GM20431 (cell line): ENCODE results near the gene SIGLEC12.
"Not testable (repeated sequence)": the region's sequence is repeated elsewhere in the genome, so short reads cannot be mapped to it uniquely, and the experiment has no call there.

Experiments
- in situ Hi-C: fragments of 300-500 bp; cut with MseI, MboI; formaldehyde crosslinking; loops from one replicate; pipeline ENCODE4 v1.15.0; 2020; ENCODE audit warnings: low sequenced_read_pairs; ENCODE audit not compliant: unreplicated experiment

SIGLEC12 gene

GRCh38 chr19:51525651-51526050 lies 24.1 kb upstream of the SIGLEC12 start:
- in situ Hi-C loops = no loop called here

GRCh38 chr19:51524666-51525264 lies 23.2 kb upstream of the SIGLEC12 start:
- in situ Hi-C loops = no loop called here

- in situ Hi-C loops = no loop called here
These were observed 20.2 kb upstream of the SIGLEC12 start for GRCh38 chr19:51521781-51522180.

DNA sequence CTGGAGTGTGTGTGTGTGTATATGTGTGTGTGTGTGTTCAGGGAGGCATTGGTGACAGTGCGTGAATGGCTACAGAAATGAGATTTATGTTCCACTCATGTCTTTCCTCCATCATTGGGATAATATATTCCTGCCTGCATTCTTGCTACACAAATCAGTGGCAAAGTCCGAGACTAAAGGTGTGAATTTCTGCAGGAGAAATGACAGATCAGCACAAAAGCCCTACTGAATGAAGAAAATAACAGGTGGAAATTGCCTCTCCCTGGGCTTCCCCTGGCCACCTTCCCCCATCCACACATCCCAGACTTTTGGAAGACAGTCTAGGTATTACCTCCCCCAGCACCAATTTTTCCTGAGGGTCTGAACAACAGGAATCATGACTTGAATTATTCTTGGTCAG lies 19.8 kb upstream of the SIGLEC12 start:
- in situ Hi-C loops = no loop called here

- in situ Hi-C loops = no loop called here
These were observed 19.1 kb upstream of the SIGLEC12 start for GRCh38 chr19:51520728-51521127.

GRCh38 chr19:51514866-51515481 lies 13.4 kb upstream of the SIGLEC12 start:
- in situ Hi-C loops = no loop called here

GRCh38 chr19:51513968-51514367 lies 12.4 kb upstream of the SIGLEC12 start:
- in situ Hi-C loops = no loop called here

DNA sequence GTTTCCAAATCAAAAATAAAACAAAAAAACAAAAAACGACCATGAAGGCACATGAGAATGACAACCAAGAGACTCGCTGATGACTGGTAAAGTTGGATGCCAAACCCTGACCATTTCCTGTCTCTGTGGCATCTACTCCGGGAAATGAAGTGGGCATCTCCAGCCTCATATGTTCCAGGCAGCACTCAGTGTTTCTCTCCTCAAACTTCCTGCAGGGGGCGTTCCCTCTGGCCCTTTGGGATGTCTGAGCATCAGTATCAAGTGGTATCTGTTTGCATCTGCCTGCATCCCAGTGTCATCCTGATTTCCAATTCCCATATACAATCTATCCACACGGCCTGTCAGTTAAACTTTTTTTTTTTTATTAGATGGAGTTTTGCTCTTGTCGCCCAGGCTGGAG lies 9.8 kb upstream of the SIGLEC12 start:
- in situ Hi-C loops = no loop called here

DNA sequence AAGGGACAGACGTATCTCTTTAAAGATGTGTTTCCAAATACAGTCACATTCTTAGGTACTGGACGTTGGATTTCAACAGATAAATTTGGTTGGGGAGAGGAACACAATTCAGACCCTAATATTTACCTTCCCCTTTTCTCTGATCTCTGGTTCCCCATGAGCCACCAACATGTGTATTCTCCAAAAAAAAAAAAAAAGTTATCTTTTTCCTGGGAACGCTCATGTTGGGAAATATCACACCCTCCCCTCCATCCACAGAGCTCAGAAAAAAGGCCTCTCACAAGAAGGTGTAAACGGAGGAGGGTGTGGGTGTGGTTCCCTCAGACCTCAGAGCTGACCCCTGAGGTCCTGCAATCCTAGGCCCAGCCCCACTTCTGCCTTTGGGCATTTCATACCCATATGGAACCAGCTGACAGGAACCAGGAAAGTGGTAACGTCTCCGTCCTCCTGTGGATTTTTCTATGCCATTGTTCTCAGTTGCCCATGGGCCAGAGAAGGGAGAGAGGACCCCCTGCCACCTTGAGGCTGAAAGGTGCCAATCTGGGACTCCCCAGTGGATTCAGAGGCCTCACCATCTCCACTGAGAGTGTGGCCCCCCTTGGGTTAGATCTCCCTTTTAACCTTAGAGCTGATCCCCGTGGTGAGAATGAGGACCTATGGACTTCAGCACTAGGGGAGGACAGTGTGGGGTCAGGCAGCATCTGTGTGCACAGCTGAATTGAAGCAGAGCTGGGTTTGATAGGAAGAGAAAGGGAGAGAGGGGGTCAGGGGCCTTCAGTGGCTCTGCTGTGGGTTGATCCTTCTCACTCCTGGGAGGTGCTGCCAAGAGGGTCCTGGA lies 8.4 kb upstream of the SIGLEC12 start:
- in situ Hi-C loops = no loop called here

DNA sequence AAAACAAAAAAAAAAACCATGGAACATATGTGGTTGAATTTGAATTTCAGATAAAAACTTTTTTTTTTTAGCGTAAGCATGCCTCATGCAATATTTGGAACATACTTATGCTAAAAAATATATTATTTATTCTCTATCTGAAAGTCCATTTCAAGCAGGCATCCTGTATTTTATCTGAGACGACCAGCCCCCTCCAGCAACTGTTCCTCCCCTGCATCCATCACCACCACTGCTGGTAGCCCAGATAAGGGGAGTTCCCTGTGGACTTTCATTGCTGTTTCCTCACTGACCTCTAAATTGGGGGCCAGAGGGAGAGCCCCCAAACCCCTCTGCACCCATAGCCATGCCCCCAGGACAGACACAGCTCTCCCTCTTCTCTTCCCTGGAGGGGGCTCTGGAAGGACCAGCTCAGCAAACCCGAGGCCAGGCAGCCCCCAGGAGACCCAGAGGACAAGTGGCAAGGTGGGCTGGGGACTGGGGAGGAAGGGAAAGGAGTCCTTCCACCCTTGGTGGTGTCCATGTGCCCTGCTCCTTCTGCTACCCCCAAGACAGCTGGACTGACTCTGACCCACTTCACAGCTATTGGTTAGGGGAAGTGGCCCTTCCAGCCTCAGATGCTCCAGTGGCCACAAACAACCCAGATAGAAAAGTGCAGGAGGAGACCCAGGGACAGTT lies 6.6 kb upstream of the SIGLEC12 start:
- in situ Hi-C loops = no loop called here

DNA sequence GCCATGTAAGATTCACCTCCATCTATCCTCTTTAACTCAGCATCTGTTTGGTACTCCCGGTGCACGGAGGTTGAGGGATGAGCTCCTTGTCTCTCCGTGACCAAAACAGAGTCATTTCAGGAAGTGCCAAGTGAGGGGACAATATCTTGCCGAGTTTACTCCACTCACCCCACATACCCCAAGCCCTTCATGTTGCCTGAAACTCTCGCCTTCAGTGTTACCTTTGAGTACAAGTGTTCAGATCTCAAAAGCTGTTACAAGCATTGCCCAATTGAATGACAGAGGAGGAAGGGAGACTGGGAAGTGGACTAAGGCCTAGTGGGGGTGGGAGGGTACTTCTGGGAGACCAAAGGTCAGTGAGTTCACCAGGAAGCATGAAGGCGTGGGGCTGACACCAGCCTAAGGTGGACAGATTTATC lies 6.0 kb upstream of the SIGLEC12 start:
- in situ Hi-C loops = no loop called here

DNA sequence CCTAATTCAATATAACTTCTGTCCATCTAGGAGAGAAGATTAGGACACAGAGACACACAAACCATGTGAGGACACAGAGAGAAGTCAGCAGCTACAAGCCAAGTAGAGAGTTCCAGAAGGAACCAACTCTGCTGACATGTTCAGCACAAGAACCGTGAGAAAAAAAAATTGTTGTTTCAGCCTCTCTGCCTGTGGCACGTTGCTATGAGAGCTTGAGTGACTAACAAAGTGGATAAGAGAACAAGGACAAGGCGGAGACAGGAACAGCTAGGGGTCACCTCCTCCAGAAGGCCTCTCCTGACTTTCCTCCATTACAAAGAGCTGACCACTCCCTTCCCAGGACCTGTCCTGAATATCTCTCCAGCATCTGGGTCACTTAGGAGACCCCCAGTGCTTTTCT lies 5.6 kb upstream of the SIGLEC12 start:
- in situ Hi-C loops = no loop called here

DNA sequence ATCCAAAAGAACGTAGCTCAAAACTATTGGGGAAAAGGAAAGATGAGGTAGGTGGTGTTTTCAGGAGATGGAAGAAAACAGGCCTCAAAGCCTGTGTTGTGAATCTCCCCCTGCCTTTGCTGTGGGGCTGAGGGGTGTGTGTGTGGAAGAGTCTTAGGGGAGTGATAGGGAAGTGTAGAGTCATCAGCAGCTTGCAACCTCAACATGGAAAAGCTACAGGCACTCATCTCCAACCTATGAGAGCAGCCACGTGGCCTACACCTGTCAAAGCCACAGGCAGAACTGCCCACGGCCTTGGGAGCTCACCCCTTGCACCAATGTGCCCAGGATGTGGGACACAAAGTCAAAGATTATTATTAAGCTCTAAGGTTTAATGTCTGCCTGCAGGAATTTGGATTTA lies 4.3 kb upstream of the SIGLEC12 start:
- in situ Hi-C loops = no loop called here

- in situ Hi-C loops = no loop called here
These were observed 2.3 kb upstream of the SIGLEC12 start for GRCh38 chr19:51503896-51504295.

DNA sequence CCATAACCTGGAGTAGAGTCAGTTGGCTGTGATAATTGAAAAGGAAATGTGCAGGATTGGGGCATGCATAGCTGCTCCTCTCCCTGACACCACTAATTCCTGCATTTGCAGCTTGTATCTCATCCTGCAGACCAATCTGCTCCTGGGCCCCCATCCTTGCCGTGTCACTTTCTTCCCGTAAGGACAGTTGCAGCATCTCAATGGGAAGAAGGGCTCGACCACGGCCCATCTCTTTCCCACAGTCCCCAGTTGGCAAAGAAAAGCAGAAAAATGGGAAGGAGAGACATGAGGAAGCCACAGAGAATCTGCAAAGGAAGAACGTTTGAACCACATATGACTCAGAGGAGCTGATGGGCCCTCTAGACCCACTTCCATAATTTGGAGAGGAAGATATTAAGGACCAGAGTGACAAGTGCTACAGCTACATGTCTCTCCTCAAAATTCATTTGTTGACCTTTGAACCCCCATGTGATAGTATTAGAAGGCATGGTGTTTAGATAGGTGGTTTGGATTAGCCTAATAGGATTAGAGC lies 1.8 kb upstream of the SIGLEC12 start:
- in situ Hi-C loops = no loop called here

DNA sequence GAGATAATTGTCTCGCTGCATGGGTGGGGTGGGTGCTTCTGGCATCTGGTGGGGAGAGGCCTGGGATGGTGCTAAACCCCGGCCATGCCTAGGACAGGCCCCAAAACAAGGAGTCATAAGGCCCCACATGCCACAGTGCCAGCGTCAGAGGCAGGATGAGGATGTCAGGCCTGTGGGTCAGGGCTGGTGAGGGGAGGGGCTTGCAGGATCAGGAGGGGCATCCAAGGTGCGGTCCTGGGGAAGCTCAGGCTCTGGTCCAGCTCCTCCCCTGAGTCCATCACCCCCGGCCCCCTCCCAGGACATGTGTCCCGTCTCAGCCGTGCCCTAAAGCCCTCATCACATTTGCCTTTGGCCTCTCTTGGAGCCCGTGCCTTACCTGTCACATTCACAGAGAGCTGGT lies 669 bp downstream of the SIGLEC12 start:
- in situ Hi-C loops = not testable (repeated sequence)

GRCh38 chr19:51497666-51498065 lies 3.9 kb downstream of the SIGLEC12 start:
- in situ Hi-C loops = no loop called here

DNA sequence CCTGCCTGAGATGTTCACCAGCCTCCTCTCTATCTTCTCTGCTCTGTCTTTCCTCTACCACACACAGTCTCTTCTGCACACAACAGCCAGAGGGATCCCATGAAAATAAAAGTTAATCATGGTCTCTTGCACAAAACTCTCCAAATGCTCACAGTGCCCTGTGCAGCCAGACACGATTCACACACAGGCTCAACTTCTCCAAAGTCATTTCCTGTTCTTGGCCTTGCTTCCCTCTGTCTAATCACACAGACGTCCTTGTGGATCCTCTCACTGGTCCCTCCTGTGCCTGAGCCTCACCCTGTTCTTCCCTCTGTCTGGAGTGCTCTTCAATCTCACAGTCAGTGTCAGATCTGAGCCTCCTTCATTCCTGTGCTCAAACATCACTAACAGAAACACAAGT lies 7.8 kb downstream of the SIGLEC12 start:
- in situ Hi-C loops = no loop called here

GRCh38 chr19:51491586-51491985 lies 10.0 kb downstream of the SIGLEC12 start:
- in situ Hi-C loops = no loop called here

DNA sequence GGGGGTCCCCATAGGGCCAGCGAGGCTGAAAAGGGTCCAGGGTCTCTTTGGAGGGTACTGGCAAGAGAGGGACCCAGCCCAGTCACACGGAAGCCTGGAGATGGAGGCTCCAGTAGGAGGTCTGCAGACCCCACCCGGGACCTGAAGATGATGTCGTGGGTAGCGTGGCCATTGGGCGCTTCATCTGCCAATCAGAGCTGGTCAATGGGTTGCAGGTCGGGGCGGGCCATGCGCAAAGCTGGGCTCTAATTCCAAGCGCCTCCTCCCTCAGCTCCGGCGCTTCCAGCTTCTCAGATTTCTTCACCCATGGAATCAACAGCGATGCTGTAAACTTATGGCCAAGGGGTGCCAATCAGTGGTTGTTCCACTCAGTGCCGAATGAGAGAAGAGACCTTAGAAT lies 10.9 kb downstream of the SIGLEC12 start:
- in situ Hi-C loops = no loop called here

DNA sequence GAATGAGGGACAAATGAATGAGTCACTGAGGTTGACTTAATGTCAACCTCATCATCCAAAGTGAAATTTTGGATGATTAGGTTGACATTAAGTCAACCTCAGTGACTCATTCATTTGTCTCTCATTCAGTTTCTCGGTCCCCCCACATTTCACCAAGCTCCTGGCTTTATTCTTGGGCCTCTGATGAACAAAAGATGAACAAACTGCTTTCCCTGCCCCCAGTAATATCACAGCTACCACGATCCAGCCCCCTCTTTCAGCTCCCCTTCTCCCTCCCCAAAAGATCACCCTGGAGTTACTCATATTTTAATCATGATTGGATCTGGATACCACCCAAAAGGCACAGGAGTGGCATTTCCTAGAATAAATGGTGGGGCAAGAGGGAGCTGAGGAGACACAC lies 12.5 kb downstream of the SIGLEC12 start:
- in situ Hi-C loops = no loop called here
